Measurements from ENCODE around the gene PTPRM. TPM values are rescaled to one million over a fixed set of nuclear protein-coding genes. Genes with fewer than 3 reads are reported as not detected.

PTPRM gene
- total RNA-seq, 4 donors from 2014 or later, result 62.7 to 94.0 (median 76.0) TPM

GRCh38 chr18:8231316-8231715, 664.2 kb downstream of the PTPRM start:
- no peak for DNase-seq (ENCODE audit: extremely low spot score)
- intact Hi-C loops (cut with DNase I), result loop anchor here (10.0 kb wide), 1 partner anchor 157 kb away; no protein-coding TSS in a partner anchor
- TF ChIP-seq POLR2AphosphoS5 (IDR thresholded peaks at IDR 0.05) (no peak), POLR2A (IDR thresholded peaks at IDR 0.05; ENCODE audit: low read depth) (no peak), CTCF (IDR thresholded peaks at IDR 0.05) (no peak), EP300 (IDR thresholded peaks at IDR 0.05) (no peak)
- Histone ChIP-seq H3K36me3 (no peaks in the 10 kb centered on the region), H3K4me3 (no peak overlapping the region), H3K27ac (replicated peaks in 1 of 4) (no peak overlapping the region), H3K4me1 (peaks cover 0 to 3% (median 0%) of the 10 kb centered on the region in 4 donors), H3K9me3 (peaks cover 0 to 13% (median 0%) of the 10 kb centered on the region in 4 donors), H3K27me3 (no peaks in the 10 kb centered on the region)
- WGBS, result 82% methylated on average over 5 of the region's 5 CpGs

GRCh38 chr18:8232791-8233190, 665.7 kb downstream of the PTPRM start:
- Histone ChIP-seq H3K27me3 (no peaks in the 10 kb centered on the region), H3K27ac (replicated peaks in 1 of 4) (no peak overlapping the region), H3K36me3 (no peaks in the 10 kb centered on the region), H3K4me1 (peaks cover 0 to 3% (median 0%) of the 10 kb centered on the region in 4 donors), H3K9me3 (peaks cover 0 to 8% (median 0%) of the 10 kb centered on the region in 4 donors), H3K4me3 (no peak overlapping the region)
- 86% methylated on average over 4 of the region's 4 CpGs for WGBS
- intact Hi-C loops (cut with DNase I), result loop anchor here (10.0 kb wide), 1 partner anchor 158 kb away; no protein-coding TSS in a partner anchor
- TF ChIP-seq CTCF (IDR thresholded peaks at IDR 0.05) (no peak), POLR2A (IDR thresholded peaks at IDR 0.05; ENCODE audit: low read depth) (no peak), POLR2AphosphoS5 (IDR thresholded peaks at IDR 0.05) (no peak), EP300 (IDR thresholded peaks at IDR 0.05) (no peak)
- peak; percentile 80 for DNase-seq (ENCODE audit: extremely low spot score)

- no peak for TF ChIP-seq POLR2AphosphoS5 (IDR thresholded peaks at IDR 0.05)
- no peak for TF ChIP-seq POLR2A (IDR thresholded peaks at IDR 0.05; ENCODE audit: low read depth)
- TF ChIP-seq CTCF (IDR thresholded peaks at IDR 0.05), result no peak
- no peak for TF ChIP-seq EP300 (IDR thresholded peaks at IDR 0.05)
- H3K27ac ChIP-seq (replicated peaks in 1 of 4), result no peak overlapping the region
- H3K36me3 ChIP-seq, result no peaks in the 10 kb centered on the region
- peaks cover 0 to 3% (median 0%) of the 10 kb centered on the region in 4 donors for H3K4me1 ChIP-seq
- WGBS, result 96% methylated on average over 3 of the region's 3 CpGs
- no peak for DNase-seq (ENCODE audit: extremely low spot score)
- intact Hi-C loops (cut with DNase I), result loop anchor here (10.0 kb wide), 1 partner anchor 161 kb away; no protein-coding TSS in a partner anchor
- H3K27me3 ChIP-seq, result no peaks in the 10 kb centered on the region
- H3K9me3 ChIP-seq, result peaks cover 0 to 8% (median 0%) of the 10 kb centered on the region in 4 donors
- no peak overlapping the region for H3K4me3 ChIP-seq
Measured at GRCh38 chr18:8235894-8236293, 668.8 kb downstream of the PTPRM start.

- H3K27me3 ChIP-seq, result no peaks in the 10 kb centered on the region
- intact Hi-C loops (cut with DNase I), result loop anchor here (10.0 kb wide), 1 partner anchor 164 kb away; no protein-coding TSS in a partner anchor
- peaks cover 0 to 8% (median 0%) of the 10 kb centered on the region in 4 donors for H3K9me3 ChIP-seq
- H3K36me3 ChIP-seq, result no peaks in the 10 kb centered on the region
- H3K4me1 ChIP-seq, result peaks cover 0 to 11% (median 5%) of the 10 kb centered on the region in 4 donors
- WGBS, result 96% methylated on average over 5 of the region's 5 CpGs
- no peak overlapping the region for H3K4me3 ChIP-seq
- no peak for DNase-seq (ENCODE audit: extremely low spot score)
- H3K27ac ChIP-seq (replicated peaks in 1 of 4), result no peak overlapping the region
- TF ChIP-seq POLR2AphosphoS5 (IDR thresholded peaks at IDR 0.05), result no peak
- no peak for TF ChIP-seq CTCF (IDR thresholded peaks at IDR 0.05)
- TF ChIP-seq EP300 (IDR thresholded peaks at IDR 0.05), result no peak
- TF ChIP-seq POLR2A (IDR thresholded peaks at IDR 0.05; ENCODE audit: low read depth), result no peak
Measured at GRCh38 chr18:8238507-8238906, 671.4 kb downstream of the PTPRM start.

- no peaks in the 10 kb centered on the region for H3K9me3 ChIP-seq
- 50% methylated on average over 1 of the region's 1 CpG for WGBS
- DNase-seq (ENCODE audit: extremely low spot score), result no peak
Measured at GRCh38 chr18:8241731-8242130, 674.6 kb downstream of the PTPRM start.

More at GRCh38 chr18:8241731-8242130, 674.6 kb downstream of the PTPRM start:
- Histone ChIP-seq H3K4me3 (no peak overlapping the region), H3K27ac (replicated peaks in 1 of 4) (no peak overlapping the region), H3K4me1 (peaks cover 0 to 11% (median 5%) of the 10 kb centered on the region in 4 donors), H3K27me3 (no peaks in the 10 kb centered on the region), H3K36me3 (peaks cover 0 to 8% (median 0%) of the 10 kb centered on the region in 4 donors)
- TF ChIP-seq POLR2A (IDR thresholded peaks at IDR 0.05; ENCODE audit: low read depth) (no peak), CTCF (IDR thresholded peaks at IDR 0.05) (no peak), EP300 (IDR thresholded peaks at IDR 0.05) (no peak)
- intact Hi-C loops (cut with DNase I), result no loop called here

All from esophagus muscularis mucosa (tissue), 4 donors.